DND-41 (cell line): ENCODE results near the gene ZBED5.
"Not testable (repeated sequence)": the region's sequence is repeated elsewhere in the genome, so short reads cannot be mapped to it uniquely, and the experiment has no call there.

ENCODE experiments used
- ATAC-seq: fragments of 200-7000 bp; cut with Tn5 transposase; 3 replicates; pipeline ENCODE4 v1.9.1; 2021; ENCODE audit warnings: low read depth; ENCODE audit not compliant: insufficient read depth
- DNase-seq: peaks from one replicate; pipeline ENCODE4 v3.0.0-alpha.2; 2020
- H2AFZ ChIP-seq: 2 replicates; pipeline ENCODE4 v1.6.0; 2012; ENCODE audit warnings: low read depth, low read length
- H3K27ac ChIP-seq: 2 replicates; pipeline ENCODE4 v1.5.1; 2012; ENCODE audit warnings: low read length, inconsistent platforms
- H3K27me3 ChIP-seq: fragments of 200-600 bp; sonication (generic); 2 replicates; pipeline ENCODE4 v1.6.0; 2012; ENCODE audit warnings: low read length, mild to moderate bottlenecking, inconsistent platforms; ENCODE audit not compliant: insufficient read depth, poor library complexity
- H3K36me3 ChIP-seq: 2 replicates; pipeline ENCODE4 v1.5.1; 2012; ENCODE audit warnings: low read length, inconsistent platforms; ENCODE audit not compliant: insufficient read depth
- H3K4me1 ChIP-seq: 2 replicates; pipeline ENCODE4 v1.5.1; 2012; ENCODE audit warnings: mild to moderate bottlenecking, low read length; ENCODE audit not compliant: insufficient read depth
- H3K4me2 ChIP-seq: 2 replicates; pipeline ENCODE4 v1.6.0; 2012; ENCODE audit warnings: mild to moderate bottlenecking, moderate library complexity, low read length, inconsistent platforms; ENCODE audit not compliant: insufficient read depth
- H3K4me3 ChIP-seq, 2 experiments: fragments of 200-600 bp in 1 of 2; shearing (Covaris generic) in 1 of 2; 2 replicates each; pipeline ENCODE4 v1.5.1; 2012 to 2016; ENCODE audit warnings: inconsistent platforms in 2 of 2, low read length in 2 of 2, mild to moderate bottlenecking in 2 of 2, low read depth in 1 of 2, moderate library complexity in 1 of 2
- H3K79me2 ChIP-seq: 2 replicates; pipeline ENCODE4 v1.6.0; 2012; ENCODE audit warnings: low read length, inconsistent platforms; ENCODE audit not compliant: insufficient read depth
- H3K9ac ChIP-seq: 2 replicates; pipeline ENCODE4 v1.6.0; 2012; ENCODE audit warnings: low read depth, mild to moderate bottlenecking, inconsistent platforms, low read length, moderate library complexity
- H3K9me3 ChIP-seq: 2 replicates; pipeline ENCODE4 v1.5.1; 2012; ENCODE audit warnings: low read length, moderate library complexity, mild to moderate bottlenecking, inconsistent platforms; ENCODE audit not compliant: insufficient read depth, severe bottlenecking
- H4K20me1 ChIP-seq: 2 replicates; pipeline ENCODE4 v1.6.0; 2012; ENCODE audit warnings: low read length; ENCODE audit not compliant: insufficient read depth
- EZH2 ChIP-seq: IDR thresholded peaks from 3 replicates; pipeline ENCODE4 v1.6.1; 2012; ENCODE audit warnings: borderline replicate concordance, low read depth, mild to moderate bottlenecking, moderate library complexity, low read length, inconsistent platforms; ENCODE audit not compliant: severe bottlenecking
- TF ChIP-seq, protein P1 (sequence below): IDR thresholded peaks from 2 replicates; pipeline ENCODE4 v1.5.1; 2012; ENCODE audit warnings: borderline replicate concordance, low read length, moderate library complexity, mild to moderate bottlenecking; ENCODE audit not compliant: poor library complexity, severe bottlenecking; ENCODE audit errors: extremely low read depth

The ZBED5 gene

GRCh38 chr11:10844796-10845195 lies 13.1 kb downstream of the ZBED5 start:
- Histone ChIP-seq H3K4me1 (no peaks in the 10 kb centered on the region), H3K27ac (no peak overlapping the region), H2AFZ (no peak overlapping the region), H3K27me3 (no peaks in the 10 kb centered on the region), H3K4me3 (no peak overlapping the region), H3K4me2 (no peak overlapping the region), H3K9ac (no peak overlapping the region), H3K79me2 (no peaks in the 10 kb centered on the region), H4K20me1 (no peaks in the 10 kb centered on the region), H3K36me3 (no peaks in the 10 kb centered on the region), H3K9me3 (no peaks in the 10 kb centered on the region)
- DNase-seq (no peak), ATAC-seq (no peak)
- TF ChIP-seq, protein P1, sequence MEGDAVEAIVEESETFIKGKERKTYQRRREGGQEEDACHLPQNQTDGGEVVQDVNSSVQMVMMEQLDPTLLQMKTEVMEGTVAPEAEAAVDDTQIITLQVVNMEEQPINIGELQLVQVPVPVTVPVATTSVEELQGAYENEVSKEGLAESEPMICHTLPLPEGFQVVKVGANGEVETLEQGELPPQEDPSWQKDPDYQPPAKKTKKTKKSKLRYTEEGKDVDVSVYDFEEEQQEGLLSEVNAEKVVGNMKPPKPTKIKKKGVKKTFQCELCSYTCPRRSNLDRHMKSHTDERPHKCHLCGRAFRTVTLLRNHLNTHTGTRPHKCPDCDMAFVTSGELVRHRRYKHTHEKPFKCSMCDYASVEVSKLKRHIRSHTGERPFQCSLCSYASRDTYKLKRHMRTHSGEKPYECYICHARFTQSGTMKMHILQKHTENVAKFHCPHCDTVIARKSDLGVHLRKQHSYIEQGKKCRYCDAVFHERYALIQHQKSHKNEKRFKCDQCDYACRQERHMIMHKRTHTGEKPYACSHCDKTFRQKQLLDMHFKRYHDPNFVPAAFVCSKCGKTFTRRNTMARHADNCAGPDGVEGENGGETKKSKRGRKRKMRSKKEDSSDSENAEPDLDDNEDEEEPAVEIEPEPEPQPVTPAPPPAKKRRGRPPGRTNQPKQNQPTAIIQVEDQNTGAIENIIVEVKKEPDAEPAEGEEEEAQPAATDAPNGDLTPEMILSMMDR = no peak
- no peak for TF ChIP-seq EZH2

- Histone ChIP-seq H3K4me3 (no peak overlapping the region), H3K4me2 (no peak overlapping the region), H3K27me3 (no peaks in the 10 kb centered on the region), H3K4me1 (no peaks in the 10 kb centered on the region), H3K79me2 (no peaks in the 10 kb centered on the region), H3K36me3 (no peaks in the 10 kb centered on the region), H3K9ac (no peak overlapping the region), H2AFZ (no peak overlapping the region), H3K27ac (no peak overlapping the region), H3K9me3 (no peaks in the 10 kb centered on the region), H4K20me1 (no peaks in the 10 kb centered on the region)
- DNase-seq = no peak
- no peak for TF ChIP-seq EZH2
- TF ChIP-seq, protein P1 = no peak
- ATAC-seq = no peak
These were observed 13.5 kb downstream of the ZBED5 start for GRCh38 chr11:10844356-10844755.

DNA sequence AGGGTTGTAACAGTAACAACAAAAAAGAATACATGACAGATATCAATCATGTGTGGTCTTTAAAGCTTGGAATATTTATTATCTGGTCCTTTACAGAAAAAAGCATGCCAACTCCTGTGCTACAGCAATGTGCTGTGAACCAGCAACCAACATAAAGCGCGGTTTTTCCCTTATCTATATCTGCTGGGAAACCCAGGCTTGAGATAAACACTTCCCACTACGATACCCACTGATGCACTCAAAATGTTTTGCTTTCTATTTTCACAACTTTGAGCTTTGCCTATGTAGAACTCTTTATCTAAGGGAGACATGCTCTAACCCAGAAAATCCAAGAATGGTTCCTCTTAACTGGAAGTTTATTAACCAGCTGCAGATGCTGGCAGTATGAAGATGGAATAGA lies 19.0 kb downstream of the ZBED5 start:
- Histone ChIP-seq H3K9ac (no peak overlapping the region), H3K36me3 (no peaks in the 10 kb centered on the region), H4K20me1 (no peaks in the 10 kb centered on the region), H3K4me3 (no peak overlapping the region), H2AFZ (no peak overlapping the region), H3K27ac (no peak overlapping the region), H3K4me2 (no peak overlapping the region), H3K79me2 (no peaks in the 10 kb centered on the region), H3K9me3 (no peaks in the 10 kb centered on the region), H3K4me1 (no peaks in the 10 kb centered on the region), H3K27me3 (no peaks in the 10 kb centered on the region)
- DNase-seq (no peak), ATAC-seq (no peak)
- TF ChIP-seq, protein P1 = no peak
- no peak for TF ChIP-seq EZH2

GRCh38 chr11:10838083-10838482 lies 19.8 kb downstream of the ZBED5 start:
- ATAC-seq = no peak

GRCh38 chr11:10836884-10837283 lies 21.0 kb downstream of the ZBED5 start:
- not testable (repeated sequence) for H3K4me3 ChIP-seq, H2AFZ ChIP-seq, H3K36me3 ChIP-seq, H3K9ac ChIP-seq, DNase-seq, ATAC-seq, H4K20me1 ChIP-seq, H3K4me1 ChIP-seq, H3K9me3 ChIP-seq, H3K79me2 ChIP-seq, H3K27ac ChIP-seq, H3K27me3 ChIP-seq, H3K4me2 ChIP-seq

More at GRCh38 chr11:10838083-10838482, 19.8 kb downstream of the ZBED5 start:
- Histone ChIP-seq H3K4me1 (no peaks in the 10 kb centered on the region), H3K27me3 (no peaks in the 10 kb centered on the region), H3K9ac (no peak overlapping the region), H2AFZ (no peak overlapping the region), H3K9me3 (no peaks in the 10 kb centered on the region), H4K20me1 (no peaks in the 10 kb centered on the region), H3K27ac (no peak overlapping the region), H3K36me3 (no peaks in the 10 kb centered on the region), H3K4me3 (no peak overlapping the region), H3K79me2 (no peaks in the 10 kb centered on the region), H3K4me2 (no peak overlapping the region)
- DNase-seq = no peak
- TF ChIP-seq, protein P1 = no peak
- no peak for TF ChIP-seq EZH2
